GM21717 (cell line): ENCODE measurements around the gene SNRPD1.
"Not testable (repeated sequence)": the region's sequence is repeated elsewhere in the genome, so short reads cannot be mapped to it uniquely, and the experiment has no call there.

Experiments used
- ATAC-seq: cut with Tn5 transposase; IDR thresholded peaks from one replicate; pipeline ENCODE4 v1.9.1; 2021; ENCODE audit warnings: mild to moderate bottlenecking, moderate library complexity; ENCODE audit not compliant: unreplicated experiment

Gene SNRPD1

GRCh38 chr18:21612125-21613039 is at the start of gene SNRPD1:
SNRPD1 (plus strand) TSS chr18:21612314; CDS start chr18:21612430, 116 bp downstream.
- peak; percentile 98 for ATAC-seq

DNA sequence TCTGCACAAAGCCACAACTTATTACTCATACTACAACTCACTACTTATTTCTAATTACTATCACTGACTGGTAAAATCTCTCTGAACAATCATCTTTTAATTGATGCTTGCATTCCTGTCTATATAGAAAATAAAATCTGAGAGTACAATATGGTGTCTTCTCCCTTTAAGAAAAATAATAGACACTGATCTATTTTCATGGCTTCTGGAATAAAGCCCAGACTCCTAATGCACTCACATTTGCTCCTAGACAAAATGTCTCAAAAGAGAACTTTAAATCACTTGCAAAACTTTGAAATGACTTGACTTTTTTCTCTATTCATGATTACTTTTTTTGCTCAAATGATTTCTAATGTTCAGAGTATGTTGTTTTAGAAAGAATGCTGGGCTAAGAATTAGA is 40.3 kb upstream of the SNRPD1 start:
- no peak for ATAC-seq

DNA sequence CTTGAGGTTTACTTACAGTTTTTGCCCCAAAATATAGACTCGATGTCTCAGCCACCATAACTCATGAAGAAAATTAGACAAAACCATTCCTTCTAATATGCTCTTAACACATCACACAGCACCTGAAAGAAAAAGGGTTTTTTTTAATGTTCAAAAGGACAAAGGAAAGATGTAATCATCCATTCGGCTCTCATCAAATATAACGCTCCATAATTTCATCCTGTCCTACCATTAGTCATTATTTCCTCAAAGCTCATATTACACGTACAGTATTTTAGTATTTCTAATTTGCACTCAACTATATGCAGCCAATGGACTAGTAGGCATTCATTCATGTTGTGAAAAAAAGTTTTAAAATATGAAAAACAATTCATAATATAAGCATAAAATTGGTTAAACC is 36.5 kb upstream of the SNRPD1 start:
- no peak for ATAC-seq

DNA sequence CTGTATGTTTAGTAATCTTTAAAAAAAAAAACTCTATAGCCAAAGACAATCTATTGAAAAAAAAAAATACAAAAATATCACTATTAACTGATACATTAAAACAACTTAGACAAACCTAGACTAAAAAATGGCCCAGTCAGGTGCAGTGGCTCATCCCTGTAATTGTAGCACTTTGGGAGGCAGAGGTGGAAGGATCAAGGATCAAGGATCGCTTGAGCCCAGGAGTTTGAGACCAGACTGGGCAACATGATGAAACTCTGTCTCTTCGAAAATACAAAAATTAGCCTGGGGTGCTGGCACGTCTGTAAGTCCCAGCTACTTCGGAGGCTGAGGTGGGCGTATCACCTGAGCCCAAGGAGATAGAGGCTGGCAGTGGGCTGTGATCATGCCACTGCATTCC is 27.7 kb upstream of the SNRPD1 start:
- no peak for ATAC-seq

DNA sequence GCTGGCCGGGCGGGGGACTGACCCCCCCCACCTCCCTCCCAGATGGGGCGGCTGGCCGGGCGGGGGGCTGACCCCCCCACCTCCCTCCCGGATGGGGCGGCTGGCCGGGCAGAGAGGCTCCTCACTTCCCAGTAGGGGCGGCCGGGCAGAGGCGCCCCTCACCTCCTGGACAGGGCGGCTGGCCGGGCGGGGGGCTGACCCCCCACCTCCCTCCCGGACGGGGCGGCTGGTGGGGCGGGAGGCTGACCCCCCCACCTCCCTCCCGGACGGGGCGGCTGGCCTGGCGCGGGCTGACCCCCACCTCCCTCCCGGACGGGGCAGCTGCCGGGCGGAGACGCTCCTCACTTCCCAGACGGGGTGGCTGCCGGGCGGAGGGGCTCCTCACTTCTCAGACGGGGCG is 19.8 kb upstream of the SNRPD1 start:
- ATAC-seq, result not testable (repeated sequence)

GRCh38 chr18:21593540-21594257 is 18.4 kb upstream of the SNRPD1 start:
- no peak for ATAC-seq

DNA sequence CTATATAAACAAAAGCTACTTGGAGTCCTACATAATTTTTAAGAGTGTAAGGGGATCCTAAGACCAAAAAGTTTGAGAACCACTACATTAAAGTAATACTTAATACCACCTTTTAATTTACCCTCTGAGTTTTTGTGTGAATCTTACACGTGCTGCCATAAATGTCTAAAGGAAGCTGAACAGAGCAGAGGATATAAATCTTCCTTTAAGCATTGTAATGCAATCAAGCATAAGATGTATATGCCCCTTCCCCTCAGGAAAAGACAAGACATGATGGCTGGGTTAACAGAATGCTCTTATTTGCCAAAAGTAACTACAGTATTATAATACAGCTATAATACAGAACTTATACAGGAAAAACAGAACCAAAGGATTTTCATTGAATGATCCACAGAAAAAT is 14.5 kb upstream of the SNRPD1 start:
- no peak for ATAC-seq

DNA sequence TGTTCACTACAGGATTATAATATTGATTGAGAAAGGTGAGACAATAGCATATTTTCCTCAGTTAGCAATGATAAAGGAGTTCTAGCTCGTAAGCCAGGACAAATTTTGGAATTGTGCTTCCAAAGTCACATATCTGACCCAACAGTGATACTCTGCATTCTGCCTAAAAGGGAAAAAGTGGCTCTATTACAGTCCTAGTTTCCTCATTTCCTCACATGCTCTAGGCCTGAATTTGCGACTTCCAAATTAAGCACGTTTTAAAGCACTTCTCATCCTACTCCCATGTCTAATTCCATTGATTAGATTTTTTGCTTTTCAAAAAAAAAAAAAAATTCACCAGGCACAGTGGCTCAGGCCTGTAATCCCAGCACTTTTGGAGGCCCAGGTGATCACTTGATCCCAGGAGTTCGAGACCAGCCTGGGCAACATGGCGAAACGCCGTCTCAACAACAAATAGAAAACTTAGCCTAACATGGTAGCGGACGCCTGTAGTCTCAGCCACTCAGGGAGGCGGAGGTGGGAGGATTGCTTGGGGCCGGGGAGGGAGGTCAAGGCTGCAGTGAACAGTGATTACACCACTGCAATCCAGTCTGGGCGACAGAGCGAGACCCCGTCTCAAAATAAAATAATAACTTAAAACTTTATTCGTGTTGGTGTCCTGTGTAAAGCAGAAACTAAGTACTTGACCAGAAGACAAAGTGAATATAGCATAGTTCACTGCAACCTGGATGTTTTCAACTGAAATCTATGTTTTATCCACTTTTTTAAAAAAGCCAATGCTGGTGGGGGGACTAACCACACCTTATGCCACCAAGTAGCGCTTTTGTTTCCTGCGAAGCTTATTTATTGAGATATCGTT is 13.2 kb upstream of the SNRPD1 start:
- no peak for ATAC-seq

DNA sequence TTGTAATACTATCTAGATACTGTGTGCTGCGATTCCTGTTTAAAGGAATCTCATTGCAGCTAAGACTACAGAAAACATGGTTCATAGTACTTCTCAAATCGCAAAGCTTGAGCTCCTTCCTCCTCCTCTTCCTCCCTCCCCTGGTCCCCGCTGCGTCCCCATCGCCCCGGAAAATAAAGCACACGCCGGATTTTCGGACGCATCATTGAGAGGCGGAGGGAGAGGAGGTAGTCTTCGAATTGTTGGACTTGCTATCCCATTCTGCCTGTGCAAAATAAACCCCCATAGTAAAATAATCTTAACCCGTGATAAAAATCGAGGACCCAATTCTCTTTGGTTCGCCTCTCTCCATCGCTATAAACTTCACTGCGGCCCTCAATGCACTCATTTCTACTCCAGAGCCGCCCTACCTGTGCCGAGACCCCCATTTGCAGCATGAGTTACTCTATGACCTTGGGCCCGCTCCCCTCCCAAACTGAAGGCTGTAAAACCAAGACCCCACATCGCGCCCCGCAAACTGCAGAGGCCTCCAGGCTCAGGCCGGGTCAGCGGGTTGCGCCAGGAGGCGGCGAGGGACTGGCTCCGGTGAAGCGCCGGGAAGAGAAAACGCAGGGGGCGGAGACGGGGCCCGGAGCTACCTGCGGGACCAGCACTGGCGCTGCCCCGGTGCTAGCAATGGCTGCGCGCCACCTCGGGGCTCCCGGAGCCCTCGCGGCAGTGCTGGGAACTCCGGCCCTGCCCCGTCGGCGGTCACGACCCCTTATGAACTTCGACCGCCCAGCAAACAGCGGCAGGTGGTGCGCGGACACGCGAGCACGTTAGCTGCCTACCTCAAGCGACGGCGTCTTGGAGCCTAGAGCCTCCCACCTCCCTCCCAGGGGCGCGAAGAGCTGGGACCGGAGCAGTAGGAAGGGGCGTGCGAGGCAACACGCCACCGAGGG is 12.3 kb upstream of the SNRPD1 start:
- peak; percentile 45 for ATAC-seq

DNA sequence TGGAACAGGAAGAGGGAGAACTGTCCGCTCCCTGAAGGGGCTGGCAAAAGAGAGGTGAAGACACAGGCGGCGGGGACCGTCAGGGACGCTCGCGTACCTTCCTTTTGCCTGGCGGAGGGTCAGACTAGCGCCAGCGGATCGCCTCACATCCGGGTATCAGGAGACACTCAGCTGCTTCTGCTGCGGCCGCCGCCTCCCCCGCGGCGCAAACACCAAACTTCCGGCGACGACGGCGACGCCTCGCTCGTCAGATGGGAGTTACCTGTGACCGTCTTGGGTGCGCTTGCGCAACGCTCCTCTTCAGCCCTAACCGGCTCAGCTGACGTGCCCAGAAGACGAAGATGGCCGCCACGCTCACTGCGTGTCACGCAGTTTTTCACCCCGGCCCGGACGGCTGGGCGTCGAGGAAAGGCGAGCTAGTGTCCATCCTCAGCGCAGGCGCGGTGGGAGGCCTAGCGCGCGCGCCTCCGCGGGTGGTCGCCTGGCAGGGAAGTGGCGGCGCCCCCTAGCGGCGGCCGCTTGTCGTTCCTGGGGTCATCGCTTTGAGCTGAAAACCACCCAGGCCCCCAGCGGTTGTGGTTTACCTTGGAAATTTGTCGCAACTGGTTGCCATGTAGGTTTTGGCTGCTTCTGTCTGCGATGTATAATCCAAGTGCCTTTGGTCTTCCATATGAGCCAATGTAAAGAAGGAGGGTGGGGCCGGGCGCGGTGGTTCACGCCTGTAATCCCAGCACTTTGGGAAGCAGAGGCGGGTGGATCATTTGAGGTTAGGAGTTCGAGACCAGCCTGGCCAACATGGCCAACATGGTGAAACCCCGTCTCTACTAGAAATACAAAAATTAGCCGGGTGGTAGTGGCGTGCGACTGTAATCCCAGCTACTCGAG is 11.3 kb upstream of the SNRPD1 start, which contains the start of gene ESCO1:
ESCO1 (minus strand) TSS at position 179 of the 885 bp plus-strand sequence. CDS start 25,861 bp downstream, outside the sequence.
- ATAC-seq, result peak; percentile 84

DNA sequence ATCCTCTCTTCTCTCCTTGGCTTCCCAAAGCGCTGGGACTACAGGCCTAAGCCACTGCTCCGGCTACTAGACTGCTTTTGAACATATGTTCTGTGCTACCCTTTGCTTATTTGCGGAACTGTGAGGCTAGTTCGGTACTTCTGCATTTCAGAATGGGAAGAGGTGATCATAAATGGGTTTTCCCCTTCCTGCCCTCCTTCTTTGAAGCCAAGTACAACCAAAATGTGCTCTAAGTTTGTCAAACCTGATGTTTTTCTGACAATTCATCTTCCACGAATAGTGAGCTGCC is 9.9 kb upstream of the SNRPD1 start:
- no peak for ATAC-seq

DNA sequence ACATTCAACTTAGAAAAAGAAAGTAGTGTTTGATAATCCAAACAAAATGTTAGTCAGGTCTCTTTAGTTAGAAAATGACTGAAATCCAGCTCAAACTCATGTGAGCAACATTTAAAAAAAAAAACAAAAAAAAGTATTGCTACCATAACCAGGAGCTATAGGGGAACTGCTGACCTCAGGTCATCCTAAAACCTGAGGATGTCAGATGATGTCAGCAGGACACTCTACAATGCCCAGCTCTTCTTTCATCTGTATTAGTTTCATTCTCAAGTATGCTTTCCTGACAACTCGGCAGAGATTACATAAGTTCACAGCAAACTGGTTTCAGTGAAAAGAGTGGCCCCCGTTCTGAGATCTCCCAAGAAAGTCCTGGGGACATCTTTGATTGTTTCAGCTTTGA is 7.4 kb upstream of the SNRPD1 start:
- ATAC-seq, result no peak

- ATAC-seq, result no peak
Measured at GRCh38 chr18:21605213-21605612, 6.9 kb upstream of the SNRPD1 start.

GRCh38 chr18:21611401-21612124 is 551 bp upstream of the SNRPD1 start:
- not testable (repeated sequence) for ATAC-seq

DNA sequence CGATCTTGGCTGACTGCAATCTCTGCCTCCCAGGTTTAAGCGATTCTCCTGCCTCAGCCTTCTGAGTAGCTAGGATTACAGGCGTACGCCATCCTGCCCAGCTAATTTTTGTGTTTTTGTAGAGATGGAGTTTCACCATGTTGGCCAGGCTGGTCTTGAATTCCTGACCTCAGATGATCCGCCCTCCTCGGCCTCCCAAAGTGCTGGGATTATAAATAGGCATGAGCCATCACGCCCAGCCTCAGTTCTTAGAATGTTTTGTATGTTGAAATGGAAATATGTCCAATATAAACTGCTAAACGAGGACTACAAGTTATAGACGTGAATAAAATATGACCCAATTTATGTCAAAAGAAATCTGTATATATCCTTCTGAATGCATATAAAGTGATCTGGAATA is 9.5 kb downstream of the SNRPD1 start:
- ATAC-seq, result not testable (repeated sequence)

GRCh38 chr18:21629089-21629832 is 17.1 kb downstream of the SNRPD1 start:
- peak; percentile 94 for ATAC-seq

DNA sequence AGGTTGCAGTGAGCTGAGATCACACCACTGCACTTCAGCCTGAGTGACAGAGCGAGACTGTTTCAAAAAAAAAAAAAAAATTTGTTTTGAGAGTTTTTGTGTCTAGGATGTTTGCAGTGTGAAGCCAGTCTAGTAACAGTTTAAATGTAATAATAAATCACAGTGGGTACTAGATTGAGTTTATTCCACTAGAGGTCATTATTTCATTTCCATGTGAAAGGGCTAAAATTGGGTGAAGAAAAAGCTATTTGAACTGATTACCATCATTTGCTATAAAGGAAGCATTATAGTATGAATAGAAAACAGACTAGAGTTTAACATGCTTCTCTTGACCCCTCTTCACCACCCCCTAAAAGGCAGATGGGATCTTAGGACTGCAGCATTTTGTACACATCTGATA is 20.3 kb downstream of the SNRPD1 start:
- ATAC-seq, result no peak
